Central memory CD8-positive, alpha-beta T cell (primary cell): Measurements from ENCODE around the gene GID8.

ENCODE experiments used
- ATAC-seq: fragments of 150-1000 bp; cut with Tn5 transposase; replicated peaks from 2 replicates; pipeline ENCODE4 v1.10.0; 2022; ENCODE audit warnings: mild to moderate bottlenecking, moderate FRiP score, moderate number of reproducible peaks; ENCODE audit not compliant: poor library complexity, severe bottlenecking; ENCODE audit errors: extremely low read depth
- DNase-seq, 2 donors: peaks; one replicate each; pipeline ENCODE4 v3.0.0; 2021; ENCODE audit warnings: low spot score in 2 of 2
- H3K27ac Mint-ChIP-seq: one replicate; pipeline ENCODE4 v1.8.0; 2022; ENCODE audit warnings: low read depth, mild to moderate bottlenecking, moderate library complexity, mixed read lengths
- H3K27me3 Mint-ChIP-seq: one replicate; pipeline ENCODE4 v1.8.0; 2022; ENCODE audit warnings: mixed read lengths
- H3K36me3 Mint-ChIP-seq: one replicate; pipeline ENCODE4 v1.8.0; 2022; ENCODE audit warnings: mild to moderate bottlenecking, moderate library complexity, mixed read lengths; ENCODE audit not compliant: insufficient read depth
- H3K4me1 Mint-ChIP-seq: one replicate; pipeline ENCODE4 v1.8.0; 2022; ENCODE audit warnings: mixed read lengths
- H3K4me3 Mint-ChIP-seq: one replicate; pipeline ENCODE4 v1.8.0; 2022; ENCODE audit warnings: mild to moderate bottlenecking, moderate library complexity, mixed read lengths
- H3K9me3 Mint-ChIP-seq: one replicate; pipeline ENCODE4 v1.8.0; 2022; ENCODE audit warnings: mixed read lengths

The GID8 gene

GRCh38 chr20:62907384-62908317 lies 30.3 kb upstream of the GID8 start:
- Mint-ChIP-seq H3K27me3 (no peaks in the 10 kb centered on the region), H3K36me3 (peaks cover 86% of the 10 kb centered on the region), H3K4me3 (no peak overlapping the region), H3K9me3 (no peaks in the 10 kb centered on the region), H3K4me1 (peaks cover 37% of the 10 kb centered on the region), H3K27ac (no peak overlapping the region)
- peak; percentile 49 for ATAC-seq
- no peak for DNase-seq

DNA sequence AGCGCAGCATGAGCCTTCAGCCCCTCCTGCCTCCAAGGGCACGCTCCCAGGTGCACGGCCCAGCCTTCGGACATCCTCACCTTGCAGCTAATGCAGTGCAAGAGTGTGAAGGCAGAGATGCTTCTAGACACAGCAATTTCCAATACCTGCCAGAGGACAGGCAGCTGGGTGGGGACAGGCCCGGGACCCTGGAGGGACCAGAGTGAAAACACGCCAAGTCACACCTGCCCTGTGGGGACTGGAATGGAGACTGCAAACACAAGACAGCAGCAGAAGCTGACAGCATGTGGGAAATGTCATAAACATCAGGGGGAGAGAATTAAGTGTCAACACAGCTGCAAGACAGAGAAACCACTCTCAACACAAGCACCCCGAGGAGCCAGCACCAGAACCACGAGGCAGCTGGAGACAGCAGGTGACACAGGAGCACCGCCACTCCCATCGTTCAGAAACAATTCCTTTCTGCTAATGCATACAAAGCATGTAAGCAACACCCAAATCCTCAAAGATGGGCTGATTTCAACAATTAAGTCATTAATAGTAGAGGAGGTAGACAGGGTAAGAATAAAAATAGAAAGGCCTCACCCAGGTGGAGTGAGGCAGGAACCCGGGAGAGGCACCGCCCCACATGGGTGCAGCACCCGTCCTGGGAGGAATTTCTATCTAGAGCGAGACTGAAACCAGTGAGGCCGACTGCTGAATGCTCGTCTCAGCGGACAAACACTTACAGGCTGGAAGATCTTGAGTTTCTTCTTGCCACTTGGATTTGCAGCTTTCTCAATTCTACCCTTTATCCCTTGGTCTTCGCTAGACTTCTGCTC lies 28.8 kb upstream of the GID8 start:
- ATAC-seq, result no peak
- Mint-ChIP-seq H3K27ac (peak overlapping the region; percentile 38), H3K27me3 (no peaks in the 10 kb centered on the region), H3K4me1 (peaks cover 46% of the 10 kb centered on the region), H3K36me3 (peaks cover 82% of the 10 kb centered on the region), H3K9me3 (no peaks in the 10 kb centered on the region), H3K4me3 (no peak overlapping the region)
- no peak for DNase-seq

DNA sequence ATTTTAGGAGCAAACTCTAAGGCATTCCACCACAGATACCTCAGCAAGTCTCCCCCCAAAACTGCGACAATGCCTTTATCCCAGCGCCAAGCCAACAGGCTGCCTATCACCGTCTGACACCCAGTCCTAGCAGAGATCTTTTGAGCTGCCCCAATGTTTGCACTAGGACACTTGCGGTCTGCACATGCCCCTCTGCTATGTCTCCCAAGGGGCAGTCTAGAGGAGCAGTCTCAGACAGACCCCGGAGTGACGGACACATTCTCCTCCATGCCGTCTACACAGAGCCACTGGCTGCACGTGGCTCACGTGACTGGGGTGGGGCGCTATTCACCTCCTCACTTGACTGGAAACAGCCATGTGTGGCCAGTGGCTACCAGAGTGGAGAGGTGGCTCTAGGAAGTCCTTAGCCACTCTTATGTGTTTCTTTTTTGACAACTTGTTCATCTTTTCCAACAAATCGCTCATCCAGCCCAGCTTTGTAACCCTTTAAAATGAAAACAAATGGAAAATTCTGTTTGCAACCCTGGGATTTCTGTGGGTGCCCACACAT lies 27.7 kb upstream of the GID8 start:
- ATAC-seq, result no peak
- peaks cover 52% of the 10 kb centered on the region for H3K4me1 Mint-ChIP-seq
- no peak overlapping the region for H3K4me3 Mint-ChIP-seq
- no peaks in the 10 kb centered on the region for H3K9me3 Mint-ChIP-seq
- peak overlapping the region; percentile 76 for H3K27ac Mint-ChIP-seq
- no peak for DNase-seq
- H3K27me3 Mint-ChIP-seq, result no peaks in the 10 kb centered on the region
- peaks cover 76% of the 10 kb centered on the region for H3K36me3 Mint-ChIP-seq

- DNase-seq (no peak), ATAC-seq (no peak)
- Mint-ChIP-seq H3K9me3 (no peaks in the 10 kb centered on the region), H3K4me1 (peaks cover 57% of the 10 kb centered on the region), H3K27ac (peak overlapping the region; percentile 76), H3K4me3 (no peak overlapping the region), H3K36me3 (peaks cover 69% of the 10 kb centered on the region), H3K27me3 (no peaks in the 10 kb centered on the region)
Observed at GRCh38 chr20:62910777-62911497, 27.0 kb upstream of the GID8 start.

- Mint-ChIP-seq H3K27ac (no peak overlapping the region), H3K4me1 (peaks cover 61% of the 10 kb centered on the region), H3K27me3 (no peaks in the 10 kb centered on the region), H3K36me3 (peaks cover 62% of the 10 kb centered on the region), H3K4me3 (no peak overlapping the region), H3K9me3 (no peaks in the 10 kb centered on the region)
- no peak for DNase-seq
- no peak for ATAC-seq
Observed at GRCh38 chr20:62911701-62912280, 26.2 kb upstream of the GID8 start.

GRCh38 chr20:62913043-62913630 lies 24.8 kb upstream of the GID8 start:
- no peak for DNase-seq
- H3K36me3 Mint-ChIP-seq, result peaks cover 55% of the 10 kb centered on the region
- H3K4me3 Mint-ChIP-seq, result no peak overlapping the region
- peak overlapping the region; percentile 41 for H3K27ac Mint-ChIP-seq
- H3K27me3 Mint-ChIP-seq, result no peaks in the 10 kb centered on the region
- no peaks in the 10 kb centered on the region for H3K9me3 Mint-ChIP-seq
- no peak for ATAC-seq
- peaks cover 67% of the 10 kb centered on the region for H3K4me1 Mint-ChIP-seq

DNA sequence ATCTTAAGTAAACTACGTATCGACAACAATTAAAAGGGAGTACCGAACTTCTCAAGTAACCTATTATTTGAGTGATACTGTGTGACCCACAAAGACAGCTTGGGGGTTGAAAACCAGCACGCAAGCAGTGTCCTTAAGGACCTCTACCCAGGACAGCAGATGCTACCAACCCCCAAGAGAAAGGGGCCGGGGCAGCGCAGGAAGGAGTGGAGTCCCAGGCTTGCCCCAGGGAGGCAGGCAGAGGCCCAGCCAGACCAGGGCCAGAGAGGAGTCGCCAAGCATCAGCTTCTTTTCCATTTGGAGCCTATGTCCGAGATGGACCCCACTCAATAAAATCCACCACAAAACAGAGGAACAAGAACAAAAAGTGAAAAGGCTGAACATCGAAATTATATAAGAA lies 23.5 kb upstream of the GID8 start:
- Mint-ChIP-seq H3K4me3 (peak overlapping the region; percentile 51), H3K9me3 (no peaks in the 10 kb centered on the region), H3K27me3 (no peaks in the 10 kb centered on the region), H3K36me3 (peaks cover 48% of the 10 kb centered on the region), H3K4me1 (peaks cover 73% of the 10 kb centered on the region), H3K27ac (peak overlapping the region; percentile 82)
- ATAC-seq (no peak), DNase-seq (no peak)

DNA sequence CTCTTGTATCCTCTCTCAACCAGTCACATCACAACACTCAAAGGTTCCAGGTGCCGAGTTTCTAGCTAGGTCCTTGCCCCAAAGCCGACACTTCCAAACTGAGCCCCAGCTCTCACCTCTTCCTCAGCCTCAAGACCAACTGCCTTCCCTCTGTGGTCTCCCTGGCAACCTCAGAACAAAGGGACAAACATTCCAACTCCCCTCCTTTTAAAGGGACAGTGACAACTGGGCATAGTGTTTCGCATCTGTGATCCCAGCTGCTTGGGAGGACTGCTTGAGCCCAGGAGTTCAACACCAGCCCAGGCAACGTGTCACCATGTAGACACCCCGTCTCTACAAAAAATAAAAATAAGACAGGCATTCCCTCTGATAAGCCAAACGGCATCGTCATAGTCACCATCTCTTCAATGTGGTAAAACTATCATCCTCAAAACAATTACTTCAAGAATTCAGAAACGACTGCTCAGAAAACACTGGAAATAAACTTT lies 22.9 kb upstream of the GID8 start:
- Mint-ChIP-seq H3K4me3 (peak overlapping the region; percentile 51), H3K9me3 (no peaks in the 10 kb centered on the region), H3K27me3 (no peaks in the 10 kb centered on the region), H3K36me3 (peaks cover 43% of the 10 kb centered on the region), H3K27ac (peak overlapping the region; percentile 82), H3K4me1 (peaks cover 74% of the 10 kb centered on the region)
- ATAC-seq (no peak), DNase-seq (no peak)

DNA sequence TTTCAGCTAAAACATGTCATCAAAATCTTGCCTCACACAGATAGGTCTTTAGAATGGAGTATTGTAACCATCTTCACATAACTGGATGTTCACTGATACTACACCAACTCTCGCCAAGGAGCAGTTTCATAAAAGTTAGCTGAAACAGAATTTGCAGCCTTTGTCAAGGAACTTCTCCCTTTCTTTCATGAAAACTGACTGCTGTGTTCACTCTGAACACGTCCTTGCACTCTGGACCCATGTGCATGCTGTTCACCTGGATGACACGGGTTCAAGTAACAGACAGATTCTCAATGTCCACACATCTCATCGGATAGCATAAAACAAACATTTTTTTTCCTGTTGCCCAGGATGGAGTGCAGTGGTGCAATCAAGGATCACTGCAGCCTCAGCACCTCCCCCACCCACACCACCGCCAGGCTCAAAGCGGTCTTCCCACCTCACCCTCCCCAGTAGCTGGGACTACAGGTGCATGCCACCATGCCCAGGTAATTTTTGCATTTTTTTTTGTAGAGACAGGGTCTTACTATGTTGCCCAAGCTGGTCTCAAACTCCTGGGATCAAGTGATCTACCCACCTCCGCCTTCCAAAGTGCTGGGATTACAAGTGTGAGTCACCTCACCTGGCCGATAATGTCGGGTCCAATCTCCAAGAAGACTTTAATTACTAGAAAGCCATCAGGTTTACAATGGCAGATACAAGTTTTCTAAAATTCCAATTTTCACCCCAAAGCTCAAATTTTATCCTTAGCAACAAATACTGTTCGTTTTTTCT lies 21.1 kb upstream of the GID8 start:
- peaks cover 24% of the 10 kb centered on the region for H3K36me3 Mint-ChIP-seq
- no peak for DNase-seq
- no peaks in the 10 kb centered on the region for H3K27me3 Mint-ChIP-seq
- H3K4me1 Mint-ChIP-seq, result peaks cover 74% of the 10 kb centered on the region
- H3K27ac Mint-ChIP-seq, result peak overlapping the region; percentile 84
- no peaks in the 10 kb centered on the region for H3K9me3 Mint-ChIP-seq
- peak overlapping the region; percentile 75 for H3K4me3 Mint-ChIP-seq
- ATAC-seq, result no peak

DNA sequence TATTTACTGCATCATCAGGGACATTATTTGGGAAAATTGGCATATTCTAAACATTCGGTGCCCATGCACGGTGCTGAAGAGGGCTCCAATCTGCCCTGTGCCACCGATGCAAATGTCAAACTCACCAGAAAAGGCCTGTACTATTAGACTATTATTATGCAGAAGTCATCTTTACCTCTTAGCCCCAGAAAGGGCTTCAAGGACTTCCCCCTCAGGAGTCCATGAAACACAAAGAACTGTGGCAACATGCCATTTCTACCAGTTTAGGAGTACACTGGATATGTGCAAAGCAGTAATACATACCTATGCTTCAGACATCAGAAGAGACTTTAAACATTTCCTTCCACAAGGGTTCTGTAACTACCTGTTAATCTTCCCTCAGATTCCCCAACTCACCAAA lies 20.2 kb upstream of the GID8 start:
- Mint-ChIP-seq H3K4me1 (peaks cover 81% of the 10 kb centered on the region), H3K4me3 (peak overlapping the region; percentile 75), H3K36me3 (peaks cover 23% of the 10 kb centered on the region), H3K27me3 (no peaks in the 10 kb centered on the region), H3K27ac (peak overlapping the region; percentile 84), H3K9me3 (no peaks in the 10 kb centered on the region)
- ATAC-seq (no peak), DNase-seq (no peak)

DNA sequence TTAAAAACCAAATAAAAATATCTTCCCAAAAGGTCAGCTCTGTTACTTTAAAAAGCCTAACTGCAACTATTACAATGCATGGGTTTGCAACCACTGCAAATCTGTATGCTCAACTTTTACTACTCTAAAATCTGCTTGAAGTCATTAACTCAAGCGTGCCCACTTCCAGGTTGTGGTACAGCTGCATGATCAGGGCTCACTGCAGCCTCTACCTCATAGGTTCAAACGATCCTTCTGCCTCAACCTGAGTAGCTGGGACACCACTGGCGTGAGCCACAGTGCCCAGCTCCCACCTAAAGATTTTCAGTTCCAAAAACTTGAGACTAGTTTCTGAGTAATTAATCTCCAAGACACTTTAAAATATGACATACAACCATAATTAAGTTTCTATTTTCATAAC lies 19.8 kb upstream of the GID8 start:
- Mint-ChIP-seq H3K4me1 (peaks cover 79% of the 10 kb centered on the region), H3K4me3 (peak overlapping the region; percentile 75), H3K27ac (peak overlapping the region; percentile 84), H3K27me3 (no peaks in the 10 kb centered on the region), H3K9me3 (no peaks in the 10 kb centered on the region), H3K36me3 (peaks cover 19% of the 10 kb centered on the region)
- DNase-seq (no peak), ATAC-seq (peak; percentile 29)
